A549 (cell line): ENCODE data around the gene TTC34. TPM values are rescaled to one million over a fixed set of nuclear protein-coding genes. Genes with fewer than 3 reads are reported as not detected.

Experiments used
- ATAC-seq, 2 experiments: fragments of 200-7000 bp in 1 of 2; fragments of >200 bp in 1 of 2; cut with Nextera tagmentation in 1 of 2; cut with Tn5 transposase in 1 of 2; 3 replicates each; pipeline versions ENCODE4 v1.8.0 to v1.9.1; 2018 to 2020; ENCODE audit warnings: mild to moderate bottlenecking in 1 of 2, moderate library complexity in 1 of 2
- CTCF ChIA-PET: fragments of 300-600 bp; sonication (Branson Sonifier 250); formaldehyde crosslinking; extraction: SDS; loops from one replicate; lab custom pipeline; 2021; ENCODE audit warnings: antibody characterized with exemption, inconsistent platforms; lab: Yijun Ruan, JAX
- POLR2A ChIA-PET: fragments of 350-600 bp; formaldehyde crosslinking; extraction: SDS; loops from one replicate; lab custom pipeline; 2021; ENCODE audit warnings: antibody characterized with exemption, inconsistent platforms; lab: Yijun Ruan, JAX
- DNase-seq, 2 experiments: peaks; one replicate each; pipeline versions ENCODE4 v3.0.0 to v3.0.0-alpha.2; 2011 to 2016; ENCODE audit warnings: low read depth in 1 of 2, low spot score in 1 of 2
- FAIRE-seq: peaks from 2 replicates; lab custom pipeline; 2011; peaks lifted over from hg19 to GRCh38; lab: Jason Lieb, UNC
- H3K27ac ChIP-seq, 2 experiments: fragments of >200 bp; sonication (Bioruptor Twin); formaldehyde crosslinking; 3 replicates each; pipeline ENCODE4 v1.5.1; 2016 to 2017
- H3K4me1 ChIP-seq: fragments of >200 bp; sonication (Bioruptor Twin); formaldehyde crosslinking; 3 replicates; pipeline ENCODE4 v1.6.1; 2016
- H3K4me2 ChIP-seq: fragments of >200 bp; sonication (Bioruptor Twin); formaldehyde crosslinking; 3 replicates; pipeline ENCODE4 v1.6.1; 2016
- H3K4me3 ChIP-seq: fragments of >200 bp; sonication (Bioruptor Twin); formaldehyde crosslinking; 3 replicates; pipeline ENCODE4 v1.5.1; 2016
- H3K9me3 ChIP-seq: fragments of >200 bp; sonication (Bioruptor Twin); formaldehyde crosslinking; 3 replicates; pipeline ENCODE4 v1.6.1; 2016
- BHLHE40 ChIP-seq: IDR thresholded peaks from 2 replicates; pipeline ENCODE4 v1.6.1; 2012; ENCODE audit warnings: low read depth, low read length, inconsistent platforms
- CBX2 ChIP-seq: fragments of 200-600 bp; sonication (generic); IDR thresholded peaks from 2 replicates; pipeline ENCODE4 v1.6.1; 2016; ENCODE audit warnings: low read depth, mild to moderate bottlenecking, borderline replicate concordance
- EP300 ChIP-seq, 2 experiments: fragments of >200 bp; sonication (Bioruptor Twin); formaldehyde crosslinking; IDR thresholded peaks; 2 replicates in 1 of 2; 3 replicates in 1 of 2; pipeline ENCODE4 v1.6.1; 2016 to 2017
- FOSB ChIP-seq: fragments of 250-450 bp; sonication (Bioruptor Pico); IDR thresholded peaks from 2 replicates; pipeline ENCODE4 v1.5.0; 2020; ENCODE audit warnings: mild to moderate bottlenecking, moderate library complexity
- GATA3 ChIP-seq: IDR thresholded peaks from 2 replicates; pipeline ENCODE4 v1.6.1; 2012; ENCODE audit warnings: borderline replicate concordance
- HEYL ChIP-seq: fragments of 250-450 bp; sonication (Bioruptor Pico); IDR thresholded peaks from 2 replicates; pipeline ENCODE4 v1.8.0; 2021; ENCODE audit warnings: mild to moderate bottlenecking, moderate library complexity
- HOXA7 ChIP-seq: fragments of 250-450 bp; sonication (Bioruptor Pico); IDR thresholded peaks from 2 replicates; pipeline ENCODE4 v1.5.0; 2020; ENCODE audit warnings: mild to moderate bottlenecking, moderate library complexity
- HOXB13 ChIP-seq: fragments of 250-450 bp; sonication (Bioruptor Pico); IDR thresholded peaks from 2 replicates; pipeline ENCODE4 v1.5.0; 2020; ENCODE audit warnings: low read depth, mild to moderate bottlenecking, moderate library complexity
- JUN ChIP-seq, 2 experiments: fragments of >200 bp; sonication (Bioruptor Twin); formaldehyde crosslinking; IDR thresholded peaks; 2 replicates in 1 of 2; 3 replicates in 1 of 2; pipeline ENCODE4 v1.6.1; 2016 to 2017
- KDM1A ChIP-seq: fragments of 200-600 bp; sonication (generic); IDR thresholded peaks from 2 replicates; pipeline ENCODE4 v1.6.1; 2016; ENCODE audit warnings: low read depth, mild to moderate bottlenecking
- KDM5A ChIP-seq: fragments of 200-600 bp; sonication (generic); IDR thresholded peaks from 2 replicates; pipeline ENCODE4 v1.6.1; 2016; ENCODE audit warnings: antibody characterized with exemption, mild to moderate bottlenecking
- RNF2 ChIP-seq: fragments of 200-600 bp; sonication (generic); IDR thresholded peaks from 2 replicates; pipeline ENCODE4 v1.6.1; 2016; ENCODE audit warnings: low read depth, mild to moderate bottlenecking, antibody characterized with exemption, moderate library complexity, borderline replicate concordance
- SMC3 ChIP-seq: fragments of >200 bp; sonication (Bioruptor Twin); formaldehyde crosslinking; IDR thresholded peaks from 3 replicates; pipeline ENCODE4 v1.6.1; 2018; ENCODE audit warnings: inconsistent platforms
- SREBF2 ChIP-seq: fragments of 450-650 bp; IDR thresholded peaks from 2 replicates; pipeline ENCODE4 v1.6.1; 2014; ENCODE audit warnings: mild to moderate bottlenecking, moderate library complexity
- ZFP36 ChIP-seq: fragments of 450-650 bp; IDR thresholded peaks from 2 replicates; pipeline ENCODE4 v1.6.1; 2014; ENCODE audit warnings: borderline replicate concordance; ENCODE audit not compliant: partially characterized antibody
- WGBS: methylation state at CpG from one replicate; pipeline ENCODE4 v1.1.6; 2017; ENCODE audit errors: missing lambda C conversion rate; 5-methylcytosine and 5-hydroxymethylcytosine counted together
- polyA plus RNA-seq, 4 experiments: library from polyadenylated mRNA; depleted of rRNA in 3 of 4; stranded (reverse); fragments of >200 nt; fragmentation: RNase III in 1 of 4; extraction: RNeasy Plus Mini Kit Qiagen cat#74134 plus additional on column Dnase treatment in 1 of 4; gene quantifications; 2 replicates in 3 of 4; 3 replicates in 1 of 4; pipeline ENCODE4 v1.2.3, GENCODE V29; 2011 to 2017
- TF ChIP-seq, protein P1 (sequence below): fragments of 200-600 bp; sonication (generic); IDR thresholded peaks from 2 replicates; pipeline ENCODE4 v1.6.1; 2016; ENCODE audit warnings: antibody characterized with exemption, mild to moderate bottlenecking, moderate library complexity
- TF ChIP-seq, protein P2 (sequence below): fragments of 450-650 bp; IDR thresholded peaks from 2 replicates; pipeline ENCODE4 v1.6.1; 2014; ENCODE audit warnings: antibody characterized with exemption
- TF ChIP-seq, protein P3 (sequence below): fragments of >200 bp; sonication (Bioruptor Twin); formaldehyde crosslinking; IDR thresholded peaks from 2 replicates; pipeline ENCODE4 v1.6.1; 2016
- TF ChIP-seq, protein P4 (sequence below): fragments of >200 bp; sonication (Bioruptor Twin); formaldehyde crosslinking; IDR thresholded peaks from 3 replicates; pipeline ENCODE4 v1.6.1; 2016

TTC34 gene
- polyA plus RNA-seq, 2 of the 4 experiments (the other 2 are of a cell fraction), result 0.04 to 0.05 TPM

DNA sequence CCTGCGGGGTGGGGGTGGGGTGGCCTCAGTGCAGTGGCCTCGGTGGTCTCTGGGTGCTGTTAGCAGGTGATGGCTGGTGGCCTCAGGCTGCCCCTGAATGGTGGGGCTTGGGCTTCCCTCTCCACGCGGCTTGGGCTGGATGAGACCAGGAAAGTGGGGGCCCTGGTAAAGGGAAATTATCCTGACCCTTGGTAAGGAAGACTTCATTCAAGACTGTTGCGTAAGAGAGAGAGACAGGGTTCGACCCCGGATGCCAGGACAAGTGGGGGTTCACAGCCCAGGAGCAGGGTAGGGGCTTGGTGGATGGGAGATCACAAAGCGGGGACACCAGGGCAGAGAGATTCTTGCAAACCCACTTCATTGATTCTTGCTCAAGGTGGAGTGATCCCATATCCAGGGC is 5.5 kb upstream of the TTC34 start:
- no peak for ATAC-seq
- DNase-seq, result no peak
- TF ChIP-seq, protein P1, sequence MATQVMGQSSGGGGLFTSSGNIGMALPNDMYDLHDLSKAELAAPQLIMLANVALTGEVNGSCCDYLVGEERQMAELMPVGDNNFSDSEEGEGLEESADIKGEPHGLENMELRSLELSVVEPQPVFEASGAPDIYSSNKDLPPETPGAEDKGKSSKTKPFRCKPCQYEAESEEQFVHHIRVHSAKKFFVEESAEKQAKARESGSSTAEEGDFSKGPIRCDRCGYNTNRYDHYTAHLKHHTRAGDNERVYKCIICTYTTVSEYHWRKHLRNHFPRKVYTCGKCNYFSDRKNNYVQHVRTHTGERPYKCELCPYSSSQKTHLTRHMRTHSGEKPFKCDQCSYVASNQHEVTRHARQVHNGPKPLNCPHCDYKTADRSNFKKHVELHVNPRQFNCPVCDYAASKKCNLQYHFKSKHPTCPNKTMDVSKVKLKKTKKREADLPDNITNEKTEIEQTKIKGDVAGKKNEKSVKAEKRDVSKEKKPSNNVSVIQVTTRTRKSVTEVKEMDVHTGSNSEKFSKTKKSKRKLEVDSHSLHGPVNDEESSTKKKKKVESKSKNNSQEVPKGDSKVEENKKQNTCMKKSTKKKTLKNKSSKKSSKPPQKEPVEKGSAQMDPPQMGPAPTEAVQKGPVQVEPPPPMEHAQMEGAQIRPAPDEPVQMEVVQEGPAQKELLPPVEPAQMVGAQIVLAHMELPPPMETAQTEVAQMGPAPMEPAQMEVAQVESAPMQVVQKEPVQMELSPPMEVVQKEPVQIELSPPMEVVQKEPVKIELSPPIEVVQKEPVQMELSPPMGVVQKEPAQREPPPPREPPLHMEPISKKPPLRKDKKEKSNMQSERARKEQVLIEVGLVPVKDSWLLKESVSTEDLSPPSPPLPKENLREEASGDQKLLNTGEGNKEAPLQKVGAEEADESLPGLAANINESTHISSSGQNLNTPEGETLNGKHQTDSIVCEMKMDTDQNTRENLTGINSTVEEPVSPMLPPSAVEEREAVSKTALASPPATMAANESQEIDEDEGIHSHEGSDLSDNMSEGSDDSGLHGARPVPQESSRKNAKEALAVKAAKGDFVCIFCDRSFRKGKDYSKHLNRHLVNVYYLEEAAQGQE, result no peak
- TF ChIP-seq, protein P2, sequence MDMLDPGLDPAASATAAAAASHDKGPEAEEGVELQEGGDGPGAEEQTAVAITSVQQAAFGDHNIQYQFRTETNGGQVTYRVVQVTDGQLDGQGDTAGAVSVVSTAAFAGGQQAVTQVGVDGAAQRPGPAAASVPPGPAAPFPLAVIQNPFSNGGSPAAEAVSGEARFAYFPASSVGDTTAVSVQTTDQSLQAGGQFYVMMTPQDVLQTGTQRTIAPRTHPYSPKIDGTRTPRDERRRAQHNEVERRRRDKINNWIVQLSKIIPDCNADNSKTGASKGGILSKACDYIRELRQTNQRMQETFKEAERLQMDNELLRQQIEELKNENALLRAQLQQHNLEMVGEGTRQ, result no peak
- TF ChIP-seq CBX2 (no peak), JUN (IDR thresholded peaks at IDR 0.05) (no peak), SREBF2 (no peak), HEYL (CRISPR knock-in tag) (no peak), SMC3 (no peak), ZFP36 (no peak), FOSB (CRISPR knock-in tag) (no peak), HOXB13 (CRISPR knock-in tag) (no peak), KDM5A (no peak), BHLHE40 (no peak), GATA3 (no peak), KDM1A (no peak), HOXA7 (no peak)
- TF ChIP-seq, protein P3, sequence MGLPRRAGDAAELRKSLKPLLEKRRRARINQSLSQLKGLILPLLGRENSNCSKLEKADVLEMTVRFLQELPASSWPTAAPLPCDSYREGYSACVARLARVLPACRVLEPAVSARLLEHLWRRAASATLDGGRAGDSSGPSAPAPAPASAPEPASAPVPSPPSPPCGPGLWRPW, result no peak
- ChIA-PET POLR2A (no interaction called here), CTCF (no interaction called here)
- Histone ChIP-seq H3K9me3 (no peaks in the 10 kb centered on the region), H3K4me1 (no peaks in the 10 kb centered on the region), H3K4me2 (no peak overlapping the region), H3K4me3 (no peak overlapping the region), H3K27ac (no peak overlapping the region)
- WGBS, result 67% methylated on average over 4 of the region's 8 CpGs
- FAIRE-seq, result no peak

DNA sequence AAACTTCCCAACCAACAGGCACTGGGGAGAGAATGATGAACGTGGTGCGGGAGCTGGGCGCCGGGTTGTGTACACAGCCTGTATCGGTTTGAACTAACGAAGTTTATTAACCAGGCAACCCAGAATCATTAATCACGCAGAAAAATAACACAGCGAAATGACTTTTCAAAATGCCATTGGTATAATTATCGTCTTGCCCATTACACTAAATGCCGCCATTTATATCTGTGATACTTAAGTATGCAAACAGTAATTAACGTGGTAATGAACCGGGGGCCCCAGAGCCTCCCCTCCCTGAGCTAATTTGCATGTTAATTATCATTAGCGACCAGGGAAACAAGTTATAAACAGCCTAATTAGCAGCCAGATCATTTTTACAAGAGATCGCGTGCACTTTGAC is 5.1 kb upstream of the TTC34 start:
- Histone ChIP-seq H3K4me3 (no peak overlapping the region), H3K4me2 (no peak overlapping the region), H3K9me3 (no peaks in the 10 kb centered on the region), H3K27ac (no peak overlapping the region), H3K4me1 (no peaks in the 10 kb centered on the region)
- ATAC-seq (no peak), DNase-seq (no peak), FAIRE-seq (no peak)
- TF ChIP-seq RNF2 (no peak), EP300 (IDR thresholded peaks at IDR 0.05) (no peak)
- TF ChIP-seq, protein P1, result no peak
- TF ChIP-seq, protein P4, sequence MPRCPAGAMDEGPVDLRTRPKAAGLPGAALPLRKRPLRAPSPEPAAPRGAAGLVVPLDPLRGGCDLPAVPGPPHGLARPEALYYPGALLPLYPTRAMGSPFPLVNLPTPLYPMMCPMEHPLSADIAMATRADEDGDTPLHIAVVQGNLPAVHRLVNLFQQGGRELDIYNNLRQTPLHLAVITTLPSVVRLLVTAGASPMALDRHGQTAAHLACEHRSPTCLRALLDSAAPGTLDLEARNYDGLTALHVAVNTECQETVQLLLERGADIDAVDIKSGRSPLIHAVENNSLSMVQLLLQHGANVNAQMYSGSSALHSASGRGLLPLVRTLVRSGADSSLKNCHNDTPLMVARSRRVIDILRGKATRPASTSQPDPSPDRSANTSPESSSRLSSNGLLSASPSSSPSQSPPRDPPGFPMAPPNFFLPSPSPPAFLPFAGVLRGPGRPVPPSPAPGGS, result no peak
- WGBS, result 19% methylated on average over 15 of the region's 15 CpGs
- POLR2A ChIA-PET, result no interaction called here
- CTCF ChIA-PET, result interaction anchor here (1.5 kb wide), 1 partner anchor 15 kb away, joined by 5 read pairs; no protein-coding TSS in a partner anchor
